Neutrophil (primary cell): ENCODE results near the gene PIK3R5.
"Not testable (repeated sequence)": the region's sequence is repeated elsewhere in the genome, so short reads cannot be mapped to it uniquely, and the experiment has no call there.

Experiments
- H3K27ac ChIP-seq: fragments of 200-600 bp; sonication (generic); 2 replicates; pipeline ENCODE4 v1.5.1; 2016; ENCODE audit warnings: mild to moderate bottlenecking, moderate library complexity
- H3K27me3 ChIP-seq: fragments of 200-600 bp; sonication (generic); 2 replicates; pipeline ENCODE4 v1.6.0; 2016; ENCODE audit warnings: mild to moderate bottlenecking
- H3K36me3 ChIP-seq: fragments of 200-600 bp; sonication (generic); 2 replicates; pipeline ENCODE4 v1.5.1; 2017
- H3K4me1 ChIP-seq, 2 experiments: fragments of 200-600 bp in 1 of 2; sonication (generic) in 1 of 2; 1 replicate in 1 of 2; 2 replicates in 1 of 2; pipeline versions ENCODE4 v1.5.1 to v1.6.1; 2013 to 2016; ENCODE audit warnings: low read depth in 1 of 2, low read length in 1 of 2, mild to moderate bottlenecking in 1 of 2, moderate library complexity in 1 of 2; ENCODE audit not compliant: control insufficient read depth in 1 of 2, insufficient read depth in 1 of 2
- H3K4me3 ChIP-seq, 2 experiments: fragments of 200-600 bp in 1 of 2; sonication (generic) in 1 of 2; 1 replicate in 1 of 2; 2 replicates in 1 of 2; pipeline ENCODE4 v1.5.1; 2013 to 2016; ENCODE audit warnings: low read depth in 1 of 2, low read length in 1 of 2, mild to moderate bottlenecking in 1 of 2, moderate library complexity in 1 of 2
- H3K9me3 ChIP-seq: fragments of 200-600 bp; sonication (generic); 2 replicates; pipeline ENCODE4 v1.5.1; 2016
- CTCF ChIP-seq: fragments of 200-600 bp; sonication (generic); IDR thresholded peaks from 2 replicates; pipeline ENCODE4 v1.5.1; 2016; ENCODE audit warnings: antibody characterized with exemption

Gene PIK3R5

GRCh38 chr17:8885967-8886684, 79.4 kb downstream of the PIK3R5 start:
- no peak for TF ChIP-seq CTCF
- Histone ChIP-seq H3K9me3 (no peaks in the 10 kb centered on the region), H3K36me3 (peaks cover 100% of the 10 kb centered on the region), H3K27ac (peak overlapping the region; percentile 55), H3K4me3 (no peak overlapping the region), H3K27me3 (no peaks in the 10 kb centered on the region), H3K4me1 (no peaks in the 10 kb centered on the region)

GRCh38 chr17:8885163-8885966, 80.1 kb downstream of the PIK3R5 start:
- H3K4me1 ChIP-seq, H3K9me3 ChIP-seq, H3K4me3 ChIP-seq, H3K27ac ChIP-seq, H3K27me3 ChIP-seq: not testable (repeated sequence)
- H3K36me3 ChIP-seq = peaks cover 100% of the 10 kb centered on the region

DNA sequence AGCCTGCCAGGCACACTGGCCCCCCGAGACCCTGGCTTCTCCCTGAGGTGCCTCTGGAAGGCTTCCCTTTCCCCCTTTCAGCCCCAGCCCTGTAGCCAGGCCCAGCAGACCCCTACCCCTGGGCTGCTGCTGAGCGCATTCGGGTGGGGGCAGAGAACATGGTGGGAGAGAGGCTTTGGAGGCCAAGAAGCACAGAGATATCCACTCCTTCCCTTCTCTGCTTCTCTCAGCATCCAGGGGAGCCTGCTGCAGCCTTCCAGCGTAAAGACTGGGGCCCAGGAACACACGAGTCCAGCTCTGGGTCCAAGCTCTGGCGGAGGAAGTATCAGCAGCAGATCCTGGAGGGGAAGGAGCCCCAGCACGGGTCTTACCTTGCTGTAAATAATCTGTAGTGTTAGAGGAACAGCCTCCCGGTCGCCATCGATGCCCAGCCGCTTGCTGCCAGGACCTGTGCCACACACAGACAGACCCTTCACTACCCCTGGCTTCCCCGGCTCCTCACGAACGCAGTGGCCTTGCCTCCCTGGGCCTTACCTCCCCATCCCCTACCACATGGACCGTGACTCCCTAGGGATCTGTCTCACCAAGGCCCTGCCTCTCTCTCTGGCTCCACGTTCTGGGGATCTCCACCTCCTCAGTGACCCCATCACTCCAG, 81.0 kb downstream of the PIK3R5 start:
- peaks cover 100% of the 10 kb centered on the region for H3K36me3 ChIP-seq
- no peak overlapping the region for H3K4me3 ChIP-seq
- no peaks in the 10 kb centered on the region for H3K27me3 ChIP-seq
- no peaks in the 10 kb centered on the region for H3K4me1 ChIP-seq
- peak overlapping the region; percentile 23 for H3K27ac ChIP-seq
- no peak for TF ChIP-seq CTCF
- no peaks in the 10 kb centered on the region for H3K9me3 ChIP-seq

- Histone ChIP-seq H3K27ac (no peak overlapping the region), H3K4me3 (no peak overlapping the region), H3K4me1 (no peaks in the 10 kb centered on the region), H3K27me3 (no peaks in the 10 kb centered on the region), H3K36me3 (peaks cover 100% of the 10 kb centered on the region), H3K9me3 (no peaks in the 10 kb centered on the region)
- TF ChIP-seq CTCF = no peak
Measured at GRCh38 chr17:8883353-8883752, 82.2 kb downstream of the PIK3R5 start.

DNA sequence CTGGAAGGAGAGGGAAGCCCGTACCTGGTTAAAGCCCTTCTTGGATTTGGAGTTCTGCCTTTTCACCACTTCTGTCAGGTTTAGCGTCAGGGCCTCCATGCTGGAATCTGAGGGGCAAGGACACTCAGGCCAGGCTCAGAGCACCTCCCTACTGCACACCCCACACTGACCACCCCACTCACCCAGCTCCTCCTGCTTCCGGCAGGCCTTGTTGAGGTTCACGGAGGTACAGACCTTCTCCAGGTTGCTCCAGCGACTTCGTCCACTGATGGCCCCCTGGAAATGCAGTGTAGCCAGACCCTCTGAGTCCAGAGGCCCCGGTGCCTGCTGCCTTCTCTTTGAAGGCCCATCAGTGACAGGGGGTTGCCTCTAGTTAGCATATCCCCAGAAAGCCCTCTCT, 83.9 kb downstream of the PIK3R5 start:
- Histone ChIP-seq H3K4me1 (no peaks in the 10 kb centered on the region), H3K36me3 (peaks cover 97% of the 10 kb centered on the region), H3K4me3 (no peak overlapping the region), H3K27ac (peak overlapping the region; percentile 10), H3K27me3 (no peaks in the 10 kb centered on the region), H3K9me3 (no peaks in the 10 kb centered on the region)
- TF ChIP-seq CTCF = no peak

DNA sequence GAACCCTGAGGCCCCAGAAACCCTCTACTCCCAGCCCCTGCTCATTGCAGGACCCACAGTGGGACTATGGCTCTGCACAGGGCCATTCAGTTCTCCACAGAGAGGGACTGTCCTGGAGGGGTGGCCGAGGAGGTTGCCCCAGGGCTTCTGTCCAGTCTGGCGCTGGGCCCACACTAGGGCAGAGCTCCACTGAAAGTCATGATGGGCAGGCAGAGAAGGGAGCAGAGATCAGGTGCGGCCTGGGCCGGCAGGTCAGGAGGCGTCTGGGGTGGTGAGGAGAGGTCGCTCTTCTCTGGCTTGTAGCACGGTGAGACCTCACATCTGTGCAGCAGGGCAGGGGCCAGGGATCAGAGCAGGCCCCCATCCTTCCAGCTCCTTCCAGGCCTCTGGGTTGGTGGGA, 85.0 kb downstream of the PIK3R5 start:
- Histone ChIP-seq H3K4me3 (no peak overlapping the region), H3K4me1 (no peaks in the 10 kb centered on the region), H3K9me3 (no peaks in the 10 kb centered on the region), H3K27me3 (no peaks in the 10 kb centered on the region), H3K27ac (peak overlapping the region; percentile 7), H3K36me3 (peaks cover 95% of the 10 kb centered on the region)
- TF ChIP-seq CTCF = no peak
